Dendritic cell treated with granulocyte-macrophage colony-stimulating factor and Interleukin-4, amounts not matched to agents 40 ng/mL and 50 ng/mL, for 4 days (primary cell): ENCODE measurements around the gene PTPRD.
"Not testable (repeated sequence)": the region's sequence is repeated elsewhere in the genome, so short reads cannot be mapped to it uniquely, and the experiment has no call there.

Experiments
- H3K27ac Mint-ChIP-seq: one replicate; pipeline ENCODE4 v1.8.0; 2022; ENCODE audit warnings: mild to moderate bottlenecking, mixed read lengths
- H3K27me3 Mint-ChIP-seq: one replicate; pipeline ENCODE4 v1.8.0; 2022; ENCODE audit warnings: mild to moderate bottlenecking, mixed read lengths
- H3K36me3 Mint-ChIP-seq: one replicate; pipeline ENCODE4 v1.8.0; 2022; ENCODE audit warnings: low read depth, mixed read lengths
- H3K4me1 Mint-ChIP-seq: one replicate; pipeline ENCODE4 v1.8.0; 2022; ENCODE audit warnings: low read depth, mixed read lengths
- H3K4me3 Mint-ChIP-seq: one replicate; pipeline ENCODE4 v1.8.0; 2022; ENCODE audit warnings: mild to moderate bottlenecking, moderate library complexity, mixed read lengths
- H3K9me3 Mint-ChIP-seq: one replicate; pipeline ENCODE4 v1.8.0; 2022; ENCODE audit warnings: mixed read lengths
- intact Hi-C: fragments of 100-400 bp; cut with micrococcal nuclease; formaldehyde crosslinking; loops from one replicate; pipeline ENCODE4 v1.15.0; 2022

The PTPRD gene

GRCh38 chr9:9396518-9396917 is 1216.3 kb downstream of the PTPRD start:
- Mint-ChIP-seq H3K27me3 (no peaks in the 10 kb centered on the region), H3K27ac (no peak overlapping the region)

GRCh38 chr9:9395539-9395938 is 1217.3 kb downstream of the PTPRD start:
- no peaks in the 10 kb centered on the region for H3K4me1 Mint-ChIP-seq
- H3K27ac Mint-ChIP-seq = no peak overlapping the region
- intact Hi-C loops = no loop called here

More at GRCh38 chr9:9396518-9396917, 1216.3 kb downstream of the PTPRD start:
- Mint-ChIP-seq H3K4me3 (no peak overlapping the region), H3K9me3 (peaks cover 1% of the 10 kb centered on the region), H3K4me1 (no peaks in the 10 kb centered on the region), H3K36me3 (no peaks in the 10 kb centered on the region)
- intact Hi-C loops = no loop called here

DNA sequence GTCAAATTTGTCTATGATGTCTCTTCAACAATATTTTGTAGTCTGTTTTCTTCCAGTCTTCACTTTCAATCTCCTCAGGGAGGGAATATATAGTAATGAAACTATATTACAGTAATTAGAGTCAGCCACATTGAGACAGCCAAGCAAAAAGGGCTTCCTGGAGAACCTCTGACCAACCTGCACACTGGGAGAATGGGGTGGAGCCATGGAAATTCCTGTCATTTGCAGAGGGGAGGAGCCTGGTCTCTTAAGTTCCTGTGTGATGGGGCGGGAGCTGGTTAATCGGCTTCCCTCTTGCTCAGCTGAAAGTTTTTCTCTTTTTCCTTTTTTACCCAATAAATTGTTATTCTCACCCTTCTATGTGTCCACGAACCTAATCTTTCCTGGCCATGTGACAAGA is 1220.0 kb downstream of the PTPRD start:
- no peak overlapping the region for H3K4me3 Mint-ChIP-seq
- intact Hi-C loops = no loop called here
- no peaks in the 10 kb centered on the region for H3K9me3 Mint-ChIP-seq
- H3K27me3 Mint-ChIP-seq = no peaks in the 10 kb centered on the region
- no peaks in the 10 kb centered on the region for H3K36me3 Mint-ChIP-seq
- no peak overlapping the region for H3K27ac Mint-ChIP-seq
- no peaks in the 10 kb centered on the region for H3K4me1 Mint-ChIP-seq

More at GRCh38 chr9:9395539-9395938, 1217.3 kb downstream of the PTPRD start:
- no peaks in the 10 kb centered on the region for H3K27me3 Mint-ChIP-seq
- no peaks in the 10 kb centered on the region for H3K36me3 Mint-ChIP-seq
- H3K9me3 Mint-ChIP-seq = no peaks in the 10 kb centered on the region
- H3K4me3 Mint-ChIP-seq = no peak overlapping the region

DNA sequence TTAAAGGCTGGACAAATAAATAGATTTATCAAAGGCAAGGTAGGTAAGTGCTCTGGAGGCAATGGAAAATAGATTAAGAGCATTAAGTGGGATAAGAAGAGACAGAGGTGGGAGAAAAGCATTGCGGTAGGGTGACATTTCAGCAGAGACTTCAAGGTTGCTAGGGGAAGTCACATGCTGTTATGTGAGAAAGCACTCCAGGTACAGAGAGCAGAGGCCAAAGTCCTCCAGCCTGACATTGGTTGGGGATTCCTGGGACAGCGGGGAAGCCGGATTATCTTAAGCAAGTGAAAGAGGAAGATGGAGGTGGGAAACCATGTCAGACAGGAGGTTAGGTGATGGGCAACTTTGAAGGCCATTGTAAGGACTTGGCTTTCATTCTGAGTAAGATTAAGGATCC is 1222.9 kb downstream of the PTPRD start:
- intact Hi-C loops = no loop called here
- H3K4me3 Mint-ChIP-seq = no peak overlapping the region
- H3K36me3 Mint-ChIP-seq = no peaks in the 10 kb centered on the region

DNA sequence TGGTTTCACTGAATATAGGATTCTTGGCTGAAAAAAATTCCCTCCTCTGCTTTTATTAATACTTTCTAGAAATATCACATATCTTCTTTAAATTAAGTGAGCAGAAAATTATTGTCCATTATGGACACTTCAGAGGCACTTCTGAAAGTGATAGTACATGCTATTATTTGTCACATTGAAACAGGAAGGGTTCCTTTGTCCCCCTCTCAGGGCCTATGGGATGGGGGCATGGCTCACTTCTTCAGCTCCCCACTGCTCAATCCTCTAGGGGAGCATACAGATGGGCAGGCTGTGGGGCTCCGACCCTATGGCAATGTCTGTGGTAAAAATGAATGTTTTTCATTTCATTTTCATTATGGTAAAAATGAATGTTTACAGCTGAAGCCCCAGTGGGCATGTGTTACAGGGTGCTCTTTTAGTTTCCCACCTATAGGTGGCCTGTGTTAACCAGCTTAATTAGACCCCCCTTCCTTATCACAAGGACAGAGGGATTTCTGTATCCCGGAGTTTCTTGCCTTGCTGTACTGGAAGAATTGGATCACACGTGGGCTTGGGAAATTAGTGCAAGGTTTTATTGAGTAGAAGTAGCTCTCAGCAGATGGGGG is 1225.2 kb downstream of the PTPRD start:
- H3K27me3 Mint-ChIP-seq = no peaks in the 10 kb centered on the region
- intact Hi-C loops = no loop called here
- H3K4me3 Mint-ChIP-seq = no peak overlapping the region
- H3K36me3 Mint-ChIP-seq = no peaks in the 10 kb centered on the region
- no peak overlapping the region for H3K27ac Mint-ChIP-seq
- no peaks in the 10 kb centered on the region for H3K4me1 Mint-ChIP-seq
- no peaks in the 10 kb centered on the region for H3K9me3 Mint-ChIP-seq

More for the DNA sequence above, 1222.9 kb downstream of the PTPRD start:
- Mint-ChIP-seq H3K4me1 (no peaks in the 10 kb centered on the region), H3K9me3 (no peaks in the 10 kb centered on the region), H3K27ac (no peak overlapping the region), H3K27me3 (no peaks in the 10 kb centered on the region)

DNA sequence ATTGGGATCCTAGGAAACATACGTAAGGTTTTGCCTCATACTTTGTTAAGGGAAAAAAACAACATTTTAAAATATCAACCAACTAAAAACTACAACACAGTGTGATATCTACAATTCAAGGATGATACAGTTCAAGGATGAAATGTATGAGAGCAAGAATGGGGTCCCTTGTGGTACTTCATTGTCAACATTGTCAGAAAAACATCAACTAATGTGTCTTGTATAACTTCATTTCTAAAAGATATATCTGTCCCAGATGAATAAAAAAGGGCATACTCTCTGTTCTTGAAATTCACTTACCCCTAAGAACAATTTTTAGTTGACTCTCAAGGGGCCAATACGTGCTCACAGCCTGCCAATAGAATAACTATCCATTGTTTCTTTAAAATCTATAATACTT is 1250.5 kb downstream of the PTPRD start:
- Mint-ChIP-seq H3K27me3 (no peaks in the 10 kb centered on the region), H3K4me1 (no peaks in the 10 kb centered on the region), H3K9me3 (no peaks in the 10 kb centered on the region), H3K4me3 (no peak overlapping the region), H3K27ac (no peak overlapping the region), H3K36me3 (no peaks in the 10 kb centered on the region)
- intact Hi-C loops = no loop called here

DNA sequence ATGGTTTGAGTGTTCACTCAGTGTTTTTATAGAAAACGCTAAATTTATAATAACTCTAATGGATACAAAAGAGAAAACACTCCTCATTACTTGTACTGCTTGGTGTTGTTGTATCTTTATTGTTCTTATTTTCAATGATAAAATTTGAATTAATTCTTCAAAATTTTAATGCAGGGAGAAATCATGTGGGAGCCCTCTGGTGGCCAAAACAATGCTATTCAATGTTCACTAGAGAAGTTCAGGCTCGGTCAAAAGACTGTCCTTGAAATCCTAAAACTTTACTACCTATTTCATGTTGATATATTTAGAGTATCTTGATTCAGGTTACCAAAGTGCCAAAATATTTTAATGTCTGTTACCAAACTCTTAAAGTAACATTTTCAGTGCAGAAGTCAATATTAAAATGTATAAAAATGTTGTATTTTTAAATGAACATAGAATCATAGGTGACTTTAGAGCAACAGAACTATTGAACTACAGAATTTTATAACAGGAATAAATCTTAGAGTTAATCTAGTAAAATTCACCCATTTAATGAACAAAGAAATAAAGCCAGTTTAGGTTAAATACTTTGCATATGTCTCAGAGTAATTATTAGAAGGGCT is 1259.8 kb downstream of the PTPRD start:
- H3K4me3 Mint-ChIP-seq = no peak overlapping the region
- no peak overlapping the region for H3K27ac Mint-ChIP-seq
- H3K4me1 Mint-ChIP-seq = no peaks in the 10 kb centered on the region
- H3K36me3 Mint-ChIP-seq = no peaks in the 10 kb centered on the region
- intact Hi-C loops = no loop called here
- no peaks in the 10 kb centered on the region for H3K27me3 Mint-ChIP-seq
- H3K9me3 Mint-ChIP-seq = no peaks in the 10 kb centered on the region

DNA sequence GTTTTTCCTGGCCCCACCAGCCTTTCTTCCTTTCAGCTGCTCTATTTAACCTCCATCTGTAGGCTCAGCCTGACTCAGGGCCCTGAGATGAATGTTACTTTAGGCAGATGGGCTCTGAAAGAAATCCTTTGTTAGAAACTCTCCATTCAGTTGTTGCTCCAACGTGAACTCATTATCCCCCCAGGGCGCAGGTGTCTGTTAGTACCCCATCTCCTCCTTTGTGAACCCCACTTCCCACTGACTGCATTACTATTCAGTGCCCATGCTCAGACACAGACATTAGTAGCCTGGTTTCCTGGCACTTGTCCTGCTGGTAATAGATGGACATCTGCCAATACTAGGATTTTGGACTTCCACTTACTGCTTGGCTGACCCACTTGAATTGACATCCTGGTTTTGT is 1271.6 kb downstream of the PTPRD start:
- Mint-ChIP-seq H3K4me1 (no peaks in the 10 kb centered on the region), H3K27me3 (no peaks in the 10 kb centered on the region), H3K27ac (no peak overlapping the region), H3K9me3 (no peaks in the 10 kb centered on the region), H3K36me3 (no peaks in the 10 kb centered on the region), H3K4me3 (no peak overlapping the region)
- intact Hi-C loops = no loop called here

DNA sequence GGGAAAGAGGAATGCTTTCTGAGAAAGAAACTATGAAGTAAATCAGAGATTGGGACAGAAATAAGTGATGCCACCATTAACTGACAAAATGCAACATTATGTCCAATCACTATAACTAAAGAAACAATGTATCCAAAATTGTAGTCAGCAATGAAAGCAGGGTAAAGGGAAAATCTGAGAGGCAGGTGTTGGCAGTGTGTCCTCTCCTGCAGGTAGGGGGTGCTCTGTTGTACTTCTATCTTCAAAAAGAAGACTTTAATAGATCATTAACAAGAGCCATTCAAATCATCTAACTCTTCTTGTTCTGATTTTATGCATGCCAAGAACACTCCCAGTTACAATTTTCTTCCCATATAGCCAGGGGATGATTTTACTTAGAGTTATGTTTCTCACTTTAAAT is 1275.7 kb downstream of the PTPRD start:
- Mint-ChIP-seq H3K4me1 (no peaks in the 10 kb centered on the region), H3K27ac (no peak overlapping the region), H3K36me3 (no peaks in the 10 kb centered on the region), H3K4me3 (no peak overlapping the region), H3K27me3 (no peaks in the 10 kb centered on the region), H3K9me3 (no peaks in the 10 kb centered on the region)
- intact Hi-C loops = no loop called here

- intact Hi-C loops = no loop called here
- no peaks in the 10 kb centered on the region for H3K4me1 Mint-ChIP-seq
- no peaks in the 10 kb centered on the region for H3K36me3 Mint-ChIP-seq
- H3K9me3 Mint-ChIP-seq = peaks cover 8% of the 10 kb centered on the region
- H3K27ac Mint-ChIP-seq = no peak overlapping the region
- no peaks in the 10 kb centered on the region for H3K27me3 Mint-ChIP-seq
- no peak overlapping the region for H3K4me3 Mint-ChIP-seq
Measured at GRCh38 chr9:9326749-9327148, 1286.1 kb downstream of the PTPRD start.

GRCh38 chr9:9319007-9319406 is 1293.8 kb downstream of the PTPRD start:
- Mint-ChIP-seq H3K27me3 (no peaks in the 10 kb centered on the region), H3K27ac (no peak overlapping the region), H3K4me3 (no peak overlapping the region), H3K36me3 (no peaks in the 10 kb centered on the region), H3K4me1 (no peaks in the 10 kb centered on the region), H3K9me3 (no peaks in the 10 kb centered on the region)
- intact Hi-C loops = no loop called here

- H3K27ac Mint-ChIP-seq, H3K9me3 Mint-ChIP-seq, intact Hi-C loops, H3K36me3 Mint-ChIP-seq, H3K27me3 Mint-ChIP-seq, H3K4me1 Mint-ChIP-seq, H3K4me3 Mint-ChIP-seq: not testable (repeated sequence)
Measured at GRCh38 chr9:9310743-9311142, 1302.1 kb downstream of the PTPRD start.

GRCh38 chr9:9305600-9305999 is 1307.2 kb downstream of the PTPRD start:
- H3K4me1 Mint-ChIP-seq = no peaks in the 10 kb centered on the region

GRCh38 chr9:9299134-9299533 is 1313.7 kb downstream of the PTPRD start:
- intact Hi-C loops = no loop called here
- Mint-ChIP-seq H3K4me1 (no peaks in the 10 kb centered on the region), H3K27me3 (no peaks in the 10 kb centered on the region), H3K27ac (no peak overlapping the region), H3K36me3 (no peaks in the 10 kb centered on the region), H3K4me3 (no peak overlapping the region), H3K9me3 (no peaks in the 10 kb centered on the region)

More at GRCh38 chr9:9305600-9305999, 1307.2 kb downstream of the PTPRD start:
- Mint-ChIP-seq H3K9me3 (peaks cover 7% of the 10 kb centered on the region), H3K27me3 (no peaks in the 10 kb centered on the region), H3K36me3 (no peaks in the 10 kb centered on the region), H3K27ac (no peak overlapping the region), H3K4me3 (no peak overlapping the region)
- intact Hi-C loops = no loop called here

DNA sequence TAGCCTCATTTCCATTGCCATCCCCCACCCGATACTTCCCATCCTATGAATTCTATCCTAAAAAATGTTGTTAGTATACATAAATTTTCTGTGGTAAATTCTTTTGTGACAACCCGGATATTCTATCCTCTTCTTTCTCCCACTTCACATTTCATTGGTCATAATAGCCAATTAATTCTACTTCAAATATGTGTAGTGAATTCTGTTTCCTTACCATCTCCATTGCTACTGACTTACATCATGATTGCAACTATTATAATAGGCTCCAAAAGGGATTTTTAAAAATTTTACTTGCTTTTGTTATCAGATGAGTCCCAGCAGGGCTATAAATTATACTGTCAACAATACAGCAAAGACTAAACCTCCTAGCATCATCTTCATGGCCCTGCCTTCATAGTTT is 1326.8 kb downstream of the PTPRD start:
- Mint-ChIP-seq H3K27me3 (no peaks in the 10 kb centered on the region), H3K4me3 (no peak overlapping the region), H3K36me3 (no peaks in the 10 kb centered on the region), H3K27ac (no peak overlapping the region), H3K9me3 (peaks cover 9% of the 10 kb centered on the region), H3K4me1 (no peaks in the 10 kb centered on the region)
- intact Hi-C loops = no loop called here
